SJSA1 (cell line): ENCODE measurements around the gene GLMN. TPM values are rescaled to one million over a fixed set of nuclear protein-coding genes. Genes with fewer than 3 reads are reported as not detected.

ENCODE experiments used
- DNase-seq, 2 experiments: peaks; one replicate each; pipeline ENCODE4 v3.0.0-alpha.2; 2015 to 2020; ENCODE audit warnings: low spot score in 2 of 2, low read depth in 1 of 2
- H3K27ac ChIP-seq: fragments of 250-450 bp; sonication (Bioruptor Pico); 2 replicates; pipeline ENCODE4 v1.5.1; 2020; ENCODE audit warnings: mild to moderate bottlenecking, moderate library complexity
- H3K27me3 ChIP-seq: fragments of 250-450 bp; sonication (Bioruptor Pico); replicated peaks from 2 replicates; pipeline ENCODE4 v1.5.1; 2020; ENCODE audit warnings: mild to moderate bottlenecking, moderate library complexity
- H3K36me3 ChIP-seq: fragments of 250-450 bp; sonication (Bioruptor Pico); 2 replicates; pipeline ENCODE4 v1.5.1; 2020; ENCODE audit warnings: mild to moderate bottlenecking
- H3K4me1 ChIP-seq: fragments of 250-450 bp; sonication (Bioruptor Pico); replicated peaks from 2 replicates; pipeline ENCODE4 v1.6.1; 2021; ENCODE audit warnings: mild to moderate bottlenecking
- H3K4me3 ChIP-seq: fragments of 250-450 bp; sonication (Bioruptor Pico); 2 replicates; pipeline ENCODE4 v1.5.1; 2020; ENCODE audit warnings: mild to moderate bottlenecking
- H3K9me3 ChIP-seq: fragments of 250-450 bp; sonication (Bioruptor Pico); replicated peaks from 2 replicates; pipeline ENCODE4 v1.5.1; 2020; ENCODE audit warnings: mild to moderate bottlenecking
- total RNA-seq: library from RNA; depleted of rRNA; stranded (reverse); fragments of >200 nt; shearing (Covaris generic); gene quantifications from 2 replicates; pipeline ENCODE4 v1.2.3, GENCODE V29; 2014; rRNA removed

GLMN gene
- total RNA-seq, 1 experiment from 2014 or later: 20.1 TPM

GRCh38 chr1:92201973-92202372 is 96.8 kb downstream of the GLMN start:
- H3K4me3 ChIP-seq: no peak overlapping the region
- no peaks in the 10 kb centered on the region for H3K9me3 ChIP-seq
- no peaks in the 10 kb centered on the region for H3K4me1 ChIP-seq
- no peak for DNase-seq
- no peaks in the 10 kb centered on the region for H3K36me3 ChIP-seq
- H3K27ac ChIP-seq: no peak overlapping the region
- H3K27me3 ChIP-seq: no peaks in the 10 kb centered on the region

Other genes starting within 250 kb of the GLMN start
- not detected in 2 replicates for gene SETSIP, start 223.6 kb downstream of the GLMN start, total RNA-seq
- 1.1 and 5.1 TPM in 2 replicates for gene BTBD8, start 218.6 kb downstream of the GLMN start, total RNA-seq
- gene C1orf146, start 81.1 kb downstream of the GLMN start, total RNA-seq: not detected in 2 replicates
- gene RPAP2, start 72 bp upstream of the GLMN start, total RNA-seq: 19.1 and 21.9 TPM in 2 replicates
- gene GFI1, start 187.9 kb upstream of the GLMN start, total RNA-seq: 0.16 TPM in 1 of 2 replicates, not detected in the other